ENCODE data around the gene PSG1.
"Not testable (repeated sequence)": the region's sequence is repeated elsewhere in the genome, so short reads cannot be mapped to it uniquely, and the experiment has no call there.

PSG1 gene

GRCh38 chr19:42916931-42917330 is 37.4 kb upstream of the PSG1 start:
- not testable (repeated sequence) for H3K36me3 ChIP-seq (ENCODE audit: insufficient read depth, low read length); H2AFZ ChIP-seq (ENCODE audit: low read depth, low read length); DNase-seq; ATAC-seq (ENCODE audit: insufficient read depth, low read depth); H3K79me2 ChIP-seq (ENCODE audit: insufficient read depth, low read length); H4K20me1 ChIP-seq (ENCODE audit: insufficient read depth, low read length); H3K4me2 ChIP-seq (ENCODE audit: insufficient read depth, low read length); H3K27ac ChIP-seq (ENCODE audit: low read length); H3K9ac ChIP-seq (ENCODE audit: low read depth, low read length); H3K9me3 ChIP-seq (ENCODE audit: insufficient read depth, low read length, severe bottlenecking); H3K4me3 ChIP-seq (ENCODE audit: low read depth in 1 of 2, low read length in 2 of 2); H3K4me1 ChIP-seq (ENCODE audit: insufficient read depth, low read length); H3K27me3 ChIP-seq (ENCODE audit: insufficient read depth, low read length, poor library complexity)

- H3K36me3 ChIP-seq (ENCODE audit: insufficient read depth, low read length); DNase-seq; H4K20me1 ChIP-seq (ENCODE audit: insufficient read depth, low read length); H2AFZ ChIP-seq (ENCODE audit: low read depth, low read length); H3K27me3 ChIP-seq (ENCODE audit: insufficient read depth, low read length, poor library complexity); H3K4me1 ChIP-seq (ENCODE audit: insufficient read depth, low read length); H3K4me3 ChIP-seq (ENCODE audit: low read depth in 1 of 2, low read length in 2 of 2); H3K9ac ChIP-seq (ENCODE audit: low read depth, low read length); H3K4me2 ChIP-seq (ENCODE audit: insufficient read depth, low read length); ATAC-seq (ENCODE audit: insufficient read depth, low read depth); H3K9me3 ChIP-seq (ENCODE audit: insufficient read depth, low read length, severe bottlenecking); H3K79me2 ChIP-seq (ENCODE audit: insufficient read depth, low read length); H3K27ac ChIP-seq (ENCODE audit: low read length): not testable (repeated sequence)
Measured at GRCh38 chr19:42913516-42913915, 34.0 kb upstream of the PSG1 start.

- not testable (repeated sequence) for H3K79me2 ChIP-seq (ENCODE audit: insufficient read depth, low read length); H2AFZ ChIP-seq (ENCODE audit: low read depth, low read length); H3K4me2 ChIP-seq (ENCODE audit: insufficient read depth, low read length); DNase-seq; H3K9ac ChIP-seq (ENCODE audit: low read depth, low read length); H3K4me3 ChIP-seq (ENCODE audit: low read depth in 1 of 2, low read length in 2 of 2); H3K27ac ChIP-seq (ENCODE audit: low read length); ATAC-seq (ENCODE audit: insufficient read depth, low read depth); H4K20me1 ChIP-seq (ENCODE audit: insufficient read depth, low read length); H3K9me3 ChIP-seq (ENCODE audit: insufficient read depth, low read length, severe bottlenecking); H3K36me3 ChIP-seq (ENCODE audit: insufficient read depth, low read length); H3K4me1 ChIP-seq (ENCODE audit: insufficient read depth, low read length); H3K27me3 ChIP-seq (ENCODE audit: insufficient read depth, low read length, poor library complexity)
Measured at GRCh38 chr19:42912941-42913340, 33.4 kb upstream of the PSG1 start.

DNA sequence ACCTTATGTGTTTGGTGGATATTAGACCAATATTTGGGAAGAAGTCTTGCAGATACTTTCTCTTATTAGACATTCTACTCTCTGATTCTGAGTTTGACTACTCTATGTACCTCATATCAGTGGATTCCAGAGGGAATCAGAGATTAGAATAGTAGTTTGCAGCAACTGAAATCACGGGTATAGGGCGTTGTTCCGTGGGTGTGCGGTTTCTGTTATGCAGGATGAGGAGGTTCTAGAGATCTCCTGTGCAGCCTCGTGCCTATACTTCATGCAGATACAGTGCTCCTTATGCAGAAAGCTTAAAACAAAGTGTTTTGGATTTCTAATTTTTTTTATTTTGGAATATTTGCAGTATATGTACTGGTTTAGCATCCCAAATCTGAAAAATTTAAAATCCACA is 32.2 kb upstream of the PSG1 start:
- H4K20me1 ChIP-seq (ENCODE audit: insufficient read depth, low read length); H3K27me3 ChIP-seq (ENCODE audit: insufficient read depth, low read length, poor library complexity); H3K79me2 ChIP-seq (ENCODE audit: insufficient read depth, low read length); H3K4me1 ChIP-seq (ENCODE audit: insufficient read depth, low read length); H3K9ac ChIP-seq (ENCODE audit: low read depth, low read length); DNase-seq; H2AFZ ChIP-seq (ENCODE audit: low read depth, low read length); ATAC-seq (ENCODE audit: insufficient read depth, low read depth); H3K4me2 ChIP-seq (ENCODE audit: insufficient read depth, low read length); H3K27ac ChIP-seq (ENCODE audit: low read length); H3K4me3 ChIP-seq (ENCODE audit: low read depth in 1 of 2, low read length in 2 of 2); H3K9me3 ChIP-seq (ENCODE audit: insufficient read depth, low read length, severe bottlenecking); H3K36me3 ChIP-seq (ENCODE audit: insufficient read depth, low read length): not testable (repeated sequence)

- not testable (repeated sequence) for H2AFZ ChIP-seq (ENCODE audit: low read depth, low read length); ATAC-seq (ENCODE audit: insufficient read depth, low read depth); H3K4me1 ChIP-seq (ENCODE audit: insufficient read depth, low read length); H3K4me2 ChIP-seq (ENCODE audit: insufficient read depth, low read length); H3K9me3 ChIP-seq (ENCODE audit: insufficient read depth, low read length, severe bottlenecking); DNase-seq; H3K9ac ChIP-seq (ENCODE audit: low read depth, low read length); H3K27me3 ChIP-seq (ENCODE audit: insufficient read depth, low read length, poor library complexity); H3K27ac ChIP-seq (ENCODE audit: low read length); H3K79me2 ChIP-seq (ENCODE audit: insufficient read depth, low read length); H3K36me3 ChIP-seq (ENCODE audit: insufficient read depth, low read length); H4K20me1 ChIP-seq (ENCODE audit: insufficient read depth, low read length); H3K4me3 ChIP-seq (ENCODE audit: low read depth in 1 of 2, low read length in 2 of 2)
Measured at GRCh38 chr19:42906162-42906561, 26.6 kb upstream of the PSG1 start.

DNA sequence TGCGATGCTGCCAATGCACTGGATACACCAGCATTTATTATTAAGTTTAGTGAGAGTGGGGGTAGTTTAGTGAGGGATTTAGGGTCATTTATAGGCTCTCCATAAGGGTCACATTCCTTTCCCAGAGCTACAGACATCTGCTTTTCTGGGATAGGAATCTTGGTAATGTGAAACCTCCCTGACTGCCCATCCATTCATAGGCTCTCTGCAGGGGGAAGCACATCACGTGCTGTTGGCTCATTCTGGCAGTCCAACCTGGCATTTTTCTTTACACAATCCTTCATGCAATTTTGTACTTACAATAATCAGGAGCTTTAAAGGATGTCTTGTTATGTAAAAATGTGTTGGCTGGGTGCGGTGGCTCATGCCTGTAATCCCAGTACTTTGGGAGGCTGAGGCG is 21.0 kb upstream of the PSG1 start:
- not testable (repeated sequence) for H3K4me1 ChIP-seq (ENCODE audit: insufficient read depth, low read length); H3K4me2 ChIP-seq (ENCODE audit: insufficient read depth, low read length); H3K4me3 ChIP-seq (ENCODE audit: low read depth in 1 of 2, low read length in 2 of 2); H3K27me3 ChIP-seq (ENCODE audit: insufficient read depth, low read length, poor library complexity); H3K27ac ChIP-seq (ENCODE audit: low read length); H3K9me3 ChIP-seq (ENCODE audit: insufficient read depth, low read length, severe bottlenecking); H3K36me3 ChIP-seq (ENCODE audit: insufficient read depth, low read length); H3K9ac ChIP-seq (ENCODE audit: low read depth, low read length); ATAC-seq (ENCODE audit: insufficient read depth, low read depth); DNase-seq; H3K79me2 ChIP-seq (ENCODE audit: insufficient read depth, low read length); H4K20me1 ChIP-seq (ENCODE audit: insufficient read depth, low read length); H2AFZ ChIP-seq (ENCODE audit: low read depth, low read length)

DNA sequence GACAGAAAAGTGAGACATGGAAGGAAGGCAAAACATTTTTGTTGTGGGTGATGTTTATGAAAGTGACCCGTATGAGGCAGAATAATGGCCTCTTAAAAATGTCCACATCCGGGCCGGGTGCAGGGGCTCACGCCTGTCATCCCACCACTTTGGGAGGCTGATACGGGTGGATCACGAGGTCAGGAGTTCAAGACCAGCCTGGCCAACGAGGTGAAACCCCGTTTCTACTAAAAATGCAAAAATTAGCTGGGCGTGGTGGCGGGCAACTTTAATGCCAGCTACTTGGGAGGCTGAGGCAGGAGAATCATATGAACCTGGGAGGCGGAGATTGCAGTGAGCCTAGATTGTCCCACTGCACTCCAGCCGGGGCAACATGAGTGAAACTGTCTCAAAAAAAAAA is 20.2 kb upstream of the PSG1 start:
- H3K9ac ChIP-seq (ENCODE audit: low read depth, low read length); H3K79me2 ChIP-seq (ENCODE audit: insufficient read depth, low read length); H3K27me3 ChIP-seq (ENCODE audit: insufficient read depth, low read length, poor library complexity); H3K4me3 ChIP-seq (ENCODE audit: low read depth in 1 of 2, low read length in 2 of 2); ATAC-seq (ENCODE audit: insufficient read depth, low read depth); H3K4me2 ChIP-seq (ENCODE audit: insufficient read depth, low read length); H4K20me1 ChIP-seq (ENCODE audit: insufficient read depth, low read length); H3K36me3 ChIP-seq (ENCODE audit: insufficient read depth, low read length); DNase-seq; H3K27ac ChIP-seq (ENCODE audit: low read length); H3K9me3 ChIP-seq (ENCODE audit: insufficient read depth, low read length, severe bottlenecking); H3K4me1 ChIP-seq (ENCODE audit: insufficient read depth, low read length); H2AFZ ChIP-seq (ENCODE audit: low read depth, low read length): not testable (repeated sequence)

DNA sequence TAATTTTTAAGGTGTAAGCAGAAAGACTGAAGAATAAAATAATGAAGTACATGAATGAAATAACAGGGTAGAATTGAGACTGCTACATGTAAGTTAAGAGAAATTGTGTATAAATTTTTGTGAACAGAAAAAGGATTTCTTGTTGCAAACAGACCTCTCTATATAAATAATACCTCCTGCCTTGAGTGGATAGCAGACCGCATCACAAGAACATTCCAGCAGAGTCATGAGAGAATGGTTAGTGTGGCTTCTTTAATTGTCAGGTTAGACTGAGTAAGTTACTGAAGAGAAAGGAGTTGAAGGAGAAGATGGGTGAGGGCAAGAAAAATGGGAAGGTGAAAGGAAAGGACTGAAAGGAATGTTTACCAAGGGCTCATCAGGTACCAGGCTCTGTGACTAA is 19.6 kb upstream of the PSG1 start:
- not testable (repeated sequence) for H3K79me2 ChIP-seq (ENCODE audit: insufficient read depth, low read length); H3K27me3 ChIP-seq (ENCODE audit: insufficient read depth, low read length, poor library complexity); H3K9ac ChIP-seq (ENCODE audit: low read depth, low read length); H3K4me3 ChIP-seq (ENCODE audit: low read depth in 1 of 2, low read length in 2 of 2); H3K36me3 ChIP-seq (ENCODE audit: insufficient read depth, low read length); H2AFZ ChIP-seq (ENCODE audit: low read depth, low read length); DNase-seq; H3K4me1 ChIP-seq (ENCODE audit: insufficient read depth, low read length); H3K4me2 ChIP-seq (ENCODE audit: insufficient read depth, low read length); H3K9me3 ChIP-seq (ENCODE audit: insufficient read depth, low read length, severe bottlenecking); H3K27ac ChIP-seq (ENCODE audit: low read length); H4K20me1 ChIP-seq (ENCODE audit: insufficient read depth, low read length); ATAC-seq (ENCODE audit: insufficient read depth, low read depth)

DNA sequence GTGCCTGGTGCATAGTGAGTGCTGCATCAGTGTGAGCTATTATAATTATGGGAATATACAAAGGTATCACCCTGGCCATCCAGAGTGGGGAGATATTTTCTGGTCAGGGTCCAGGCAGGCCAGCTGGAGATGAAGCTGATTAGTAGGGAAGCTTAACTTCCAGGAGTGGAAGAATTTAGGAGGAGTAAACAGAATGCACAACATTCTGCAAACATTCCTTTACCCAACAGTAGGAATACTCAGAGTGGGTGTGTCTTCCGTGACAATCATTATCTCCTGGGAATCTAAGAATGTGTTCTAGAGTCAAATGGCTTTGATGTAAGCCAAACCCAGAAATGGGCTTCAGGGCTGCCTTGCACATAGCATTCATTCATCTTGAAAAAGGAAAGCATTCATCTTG is 19.1 kb upstream of the PSG1 start:
- not testable (repeated sequence) for H3K4me1 ChIP-seq (ENCODE audit: insufficient read depth, low read length); H3K9ac ChIP-seq (ENCODE audit: low read depth, low read length); H3K79me2 ChIP-seq (ENCODE audit: insufficient read depth, low read length); H3K36me3 ChIP-seq (ENCODE audit: insufficient read depth, low read length); H3K4me2 ChIP-seq (ENCODE audit: insufficient read depth, low read length); H3K27ac ChIP-seq (ENCODE audit: low read length); H4K20me1 ChIP-seq (ENCODE audit: insufficient read depth, low read length); ATAC-seq (ENCODE audit: insufficient read depth, low read depth); DNase-seq; H3K9me3 ChIP-seq (ENCODE audit: insufficient read depth, low read length, severe bottlenecking); H3K4me3 ChIP-seq (ENCODE audit: low read depth in 1 of 2, low read length in 2 of 2); H3K27me3 ChIP-seq (ENCODE audit: insufficient read depth, low read length, poor library complexity); H2AFZ ChIP-seq (ENCODE audit: low read depth, low read length)

Measured in DND-41 (cell line).